Uterus (tissue), 4 donors: ENCODE measurements around the gene OTX2. TPM values are rescaled to one million over a fixed set of nuclear protein-coding genes. Genes with fewer than 3 reads are reported as not detected.

Experiments used
- DNase-seq, 2 donors: peaks; one replicate each; pipeline ENCODE4 v3.0.0-alpha.2; 2019 to 2020
- H3K27ac ChIP-seq, 2 donors: fragments of 200-600 bp; sonication (generic); 1 replicate in 1 of 2; 2 replicates in 1 of 2; pipeline ENCODE4 v1.5.1; 2016 to 2018
- H3K27me3 ChIP-seq, 2 donors: fragments of 200-600 bp; sonication (generic); one replicate each; pipeline ENCODE4 v1.5.1; 2018 to 2019; ENCODE audit warnings: control low read depth in 1 of 2
- H3K36me3 ChIP-seq, 2 donors: fragments of 200-600 bp; sonication (generic); one replicate each; pipeline ENCODE4 v1.5.1; 2019; ENCODE audit warnings: control low read depth in 1 of 2
- H3K4me1 ChIP-seq, 2 donors: fragments of 200-600 bp; sonication (generic); one replicate each; pipeline ENCODE4 v1.5.1; 2018 to 2019; ENCODE audit warnings: control low read depth in 1 of 2
- H3K4me3 ChIP-seq, 2 donors: fragments of 200-600 bp; sonication (generic); 1 replicate in 1 of 2; 2 replicates in 1 of 2; pipeline ENCODE4 v1.5.1; 2018 to 2019; ENCODE audit warnings: mild to moderate bottlenecking in 1 of 2
- H3K9me3 ChIP-seq, 2 donors: fragments of 200-600 bp; sonication (generic); one replicate each; pipeline ENCODE4 v1.5.1; 2019; ENCODE audit warnings: control low read depth in 1 of 2
- POLR2A ChIP-seq, 2 donors: fragments of 450-650 bp; IDR thresholded peaks; one replicate each; pipeline ENCODE4 v1.6.1; 2016; ENCODE audit warnings: antibody characterized with exemption in 2 of 2, mild to moderate bottlenecking in 1 of 2, moderate library complexity in 1 of 2
- intact Hi-C: fragments of 100-400 bp; cut with DNase I; formaldehyde crosslinking; loops from one replicate; pipeline ENCODE4 v1.15.1; 2023; ENCODE audit warnings: low total_unique reads
- small RNA-seq: library from RNA; depleted of rRNA; stranded (forward); fragments of <200 nt; gene quantifications from one replicate; pipeline ENCODE3, GENCODE V24; 2016
- total RNA-seq, 4 donors: library from RNA; depleted of rRNA in 3 of 4; stranded (reverse); fragments of >200 nt in 3 of 4; gene quantifications; one replicate each; pipeline versions ENCODE4 v1.1.0 to v1.2.4, GENCODE V29; 2014 to 2023
- TF ChIP-seq, protein P1 (sequence below), 4 experiments: fragments of 200-600 bp in 2 of 4; fragments of 450-650 bp in 2 of 4; sonication (generic) in 2 of 4; IDR thresholded peaks; one replicate each; pipeline ENCODE4 v1.5.1; 2016 to 2019; ENCODE audit warnings: antibody characterized with exemption in 4 of 4, mild to moderate bottlenecking in 2 of 4, moderate library complexity in 1 of 4
- donor health status: DM: yes; HTN: yes; CAD: no.

Gene OTX2
- total RNA-seq, 4 donors from 2014 or later = not detected

DNA sequence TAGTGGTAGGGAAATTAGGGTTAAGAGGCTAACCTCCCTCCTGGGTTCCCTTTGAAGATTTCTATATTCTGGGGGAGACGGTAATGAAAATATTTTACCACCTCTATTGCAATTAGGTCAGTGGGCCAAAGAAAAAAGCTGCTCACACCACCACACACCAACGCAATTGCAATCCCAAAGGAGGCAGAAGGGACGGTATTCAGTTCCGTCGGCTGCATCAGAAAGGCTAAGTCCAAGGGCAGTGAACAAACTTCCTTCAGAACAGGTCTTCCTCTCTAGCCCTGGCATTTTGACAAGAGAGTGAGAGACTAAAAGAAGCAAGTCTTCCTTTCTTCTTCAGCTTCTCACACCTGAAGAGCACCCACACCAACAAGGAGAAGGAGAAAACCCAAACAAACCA lies 51.2 kb downstream of the OTX2 start:
- H3K27me3 ChIP-seq = no peaks in the 10 kb centered on the region
- no peak for DNase-seq
- H3K9me3 ChIP-seq = no peaks in the 10 kb centered on the region
- no peak overlapping the region for H3K4me3 ChIP-seq
- no peak overlapping the region for H3K27ac ChIP-seq
- no peaks in the 10 kb centered on the region for H3K36me3 ChIP-seq
- no peaks in the 10 kb centered on the region for H3K4me1 ChIP-seq
- intact Hi-C loops = no loop called here
- TF ChIP-seq POLR2A (IDR thresholded peaks at IDR 0.05) = no peak
- TF ChIP-seq, protein P1, sequence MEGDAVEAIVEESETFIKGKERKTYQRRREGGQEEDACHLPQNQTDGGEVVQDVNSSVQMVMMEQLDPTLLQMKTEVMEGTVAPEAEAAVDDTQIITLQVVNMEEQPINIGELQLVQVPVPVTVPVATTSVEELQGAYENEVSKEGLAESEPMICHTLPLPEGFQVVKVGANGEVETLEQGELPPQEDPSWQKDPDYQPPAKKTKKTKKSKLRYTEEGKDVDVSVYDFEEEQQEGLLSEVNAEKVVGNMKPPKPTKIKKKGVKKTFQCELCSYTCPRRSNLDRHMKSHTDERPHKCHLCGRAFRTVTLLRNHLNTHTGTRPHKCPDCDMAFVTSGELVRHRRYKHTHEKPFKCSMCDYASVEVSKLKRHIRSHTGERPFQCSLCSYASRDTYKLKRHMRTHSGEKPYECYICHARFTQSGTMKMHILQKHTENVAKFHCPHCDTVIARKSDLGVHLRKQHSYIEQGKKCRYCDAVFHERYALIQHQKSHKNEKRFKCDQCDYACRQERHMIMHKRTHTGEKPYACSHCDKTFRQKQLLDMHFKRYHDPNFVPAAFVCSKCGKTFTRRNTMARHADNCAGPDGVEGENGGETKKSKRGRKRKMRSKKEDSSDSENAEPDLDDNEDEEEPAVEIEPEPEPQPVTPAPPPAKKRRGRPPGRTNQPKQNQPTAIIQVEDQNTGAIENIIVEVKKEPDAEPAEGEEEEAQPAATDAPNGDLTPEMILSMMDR (IDR thresholded peaks at IDR 0.05) = no peak

DNA sequence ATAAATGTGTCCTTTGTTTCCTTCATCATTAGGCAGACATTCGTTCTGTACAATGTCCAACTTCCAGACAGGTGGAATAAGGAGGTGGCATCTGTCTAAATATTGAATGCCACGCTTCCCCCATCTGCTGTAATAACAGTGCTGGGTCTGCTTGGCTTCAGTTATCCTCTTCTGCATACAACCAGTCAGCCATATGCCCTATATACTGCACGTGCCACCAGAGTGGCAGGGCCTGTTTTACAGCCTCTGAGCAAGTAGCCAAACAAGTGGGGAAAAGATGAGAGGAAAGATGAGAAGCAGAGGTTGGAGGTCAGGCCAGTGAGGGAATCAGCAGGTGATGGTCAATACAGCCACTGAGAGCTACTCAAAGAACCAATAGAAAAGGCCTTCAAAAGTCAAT lies 55.4 kb downstream of the OTX2 start:
- no peak for DNase-seq
- no peak overlapping the region for H3K4me3 ChIP-seq
- TF ChIP-seq POLR2A (IDR thresholded peaks at IDR 0.05) = no peak
- TF ChIP-seq, protein P1 (IDR thresholded peaks at IDR 0.05) = no peak
- no peak overlapping the region for H3K27ac ChIP-seq
- no peaks in the 10 kb centered on the region for H3K4me1 ChIP-seq
- H3K36me3 ChIP-seq = no peaks in the 10 kb centered on the region
- intact Hi-C loops = no loop called here
- H3K9me3 ChIP-seq = no peaks in the 10 kb centered on the region
- H3K27me3 ChIP-seq = no peaks in the 10 kb centered on the region

DNA sequence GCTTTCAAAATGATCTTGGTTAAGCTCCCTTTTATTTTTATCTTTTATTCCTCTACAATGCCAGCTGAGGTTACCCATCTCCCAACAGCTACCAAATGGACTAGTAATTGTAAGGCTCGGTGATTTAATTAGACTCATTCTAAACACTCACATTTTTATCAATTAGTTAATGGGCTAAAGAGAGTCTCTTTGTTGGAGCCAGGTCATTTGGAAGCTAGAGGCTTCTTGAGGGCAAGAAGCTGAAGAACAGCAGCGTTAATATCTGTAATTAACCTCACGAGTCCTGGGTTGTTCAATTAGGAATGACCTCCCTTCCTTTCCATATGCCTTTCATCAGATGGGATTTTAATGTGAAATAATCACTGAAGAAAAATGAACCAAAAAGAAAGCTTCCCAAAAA lies 56.9 kb downstream of the OTX2 start:
- Histone ChIP-seq H3K4me3 (no peak overlapping the region), H3K9me3 (no peaks in the 10 kb centered on the region), H3K27me3 (no peaks in the 10 kb centered on the region), H3K27ac (no peak overlapping the region), H3K36me3 (no peaks in the 10 kb centered on the region), H3K4me1 (no peaks in the 10 kb centered on the region)
- TF ChIP-seq, protein P1 (IDR thresholded peaks at IDR 0.05) = no peak
- no peak for TF ChIP-seq POLR2A (IDR thresholded peaks at IDR 0.05)
- DNase-seq = no peak
- intact Hi-C loops = no loop called here

DNA sequence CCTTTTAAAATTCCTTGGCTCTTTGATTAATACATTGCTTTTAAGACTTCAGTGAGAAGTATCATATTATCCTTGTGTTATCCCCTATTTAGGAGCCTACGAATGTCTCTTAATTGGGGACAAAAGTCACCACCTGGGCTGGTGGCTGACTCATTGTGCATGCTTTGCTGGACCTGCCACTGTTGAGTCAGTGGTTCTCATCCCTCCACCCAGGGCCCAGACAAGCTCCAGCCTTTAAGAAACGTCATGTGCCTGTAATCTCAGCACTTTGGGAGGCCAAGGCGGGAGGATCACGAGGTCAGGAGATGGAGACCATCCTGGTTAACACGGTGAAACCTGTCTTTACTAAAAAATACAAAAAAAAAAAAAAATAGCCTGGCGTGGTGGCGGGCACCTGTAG lies 57.9 kb downstream of the OTX2 start:
- Histone ChIP-seq H3K9me3 (no peaks in the 10 kb centered on the region), H3K36me3 (no peaks in the 10 kb centered on the region), H3K4me3 (no peak overlapping the region), H3K27ac (no peak overlapping the region), H3K27me3 (no peaks in the 10 kb centered on the region), H3K4me1 (no peaks in the 10 kb centered on the region)
- TF ChIP-seq, protein P1 (IDR thresholded peaks at IDR 0.05) = no peak
- no peak for TF ChIP-seq POLR2A (IDR thresholded peaks at IDR 0.05)
- intact Hi-C loops = no loop called here
- DNase-seq = no peak

DNA sequence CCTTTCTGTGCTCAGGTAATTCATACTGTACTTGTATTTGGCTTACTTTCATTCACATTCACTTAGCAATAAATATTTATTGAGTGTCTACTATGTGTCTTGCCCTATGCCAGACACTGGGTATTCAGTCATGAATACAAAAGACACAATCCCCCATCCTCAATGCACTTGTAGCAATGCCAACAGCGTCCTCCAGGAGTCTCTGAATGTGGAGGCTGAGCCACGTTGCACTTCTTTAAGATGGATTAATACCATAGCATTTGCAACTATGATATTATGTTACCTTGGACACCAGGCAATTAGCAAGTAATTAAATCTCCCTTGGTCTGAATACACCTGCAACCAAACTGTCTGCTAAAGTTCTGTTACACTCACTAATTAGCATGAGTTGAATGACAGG lies 58.8 kb downstream of the OTX2 start:
- Histone ChIP-seq H3K9me3 (no peaks in the 10 kb centered on the region), H3K36me3 (no peaks in the 10 kb centered on the region), H3K27me3 (no peaks in the 10 kb centered on the region), H3K4me3 (no peak overlapping the region), H3K27ac (no peak overlapping the region), H3K4me1 (no peaks in the 10 kb centered on the region)
- intact Hi-C loops = no loop called here
- TF ChIP-seq, protein P1 (IDR thresholded peaks at IDR 0.05) = no peak
- TF ChIP-seq POLR2A (IDR thresholded peaks at IDR 0.05) = no peak
- no peak for DNase-seq

Small RNA genes within 50 kb of the gene (small RNA-seq; reads per million reads assigned to genes)
- not detected for gene RN7SL461P
- not detected for gene RNU6-1204P

Other genes with a start within 250 kb of the OTX2 start
- gene TMEM260, start 230.7 kb downstream of the OTX2 start, total RNA-seq = 10 to 100 TPM in 3 of 4 donors, 1 to 10 TPM in 1; 6.9 to 35.9 (median 24.4) TPM